ENCODE results near the gene MRTFA.

DNA sequence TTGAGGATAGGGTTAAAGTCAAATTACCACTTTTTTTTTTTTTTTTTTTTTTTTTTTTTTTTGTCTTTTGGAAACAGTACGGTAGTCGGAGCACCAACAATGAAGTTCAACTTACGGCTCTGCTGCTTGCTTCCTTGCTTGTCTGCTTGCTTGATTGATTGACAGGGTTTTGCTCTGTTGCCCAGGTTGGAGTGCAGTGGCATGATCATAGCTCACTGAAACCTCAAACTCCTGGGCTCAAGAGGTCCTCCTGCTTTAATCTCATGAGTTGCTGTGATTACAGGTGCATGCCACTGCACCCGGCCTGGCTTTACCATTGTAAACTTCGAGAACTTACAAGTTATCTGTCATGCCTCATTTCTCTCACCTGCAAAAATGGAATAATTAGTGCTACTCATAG lies 260.4 kb downstream of the MRTFA start:
- TF ChIP-seq POLR2A (IDR thresholded peaks at IDR 0.05; ENCODE audit: low read length), result no peak
- TF ChIP-seq, protein P1, sequence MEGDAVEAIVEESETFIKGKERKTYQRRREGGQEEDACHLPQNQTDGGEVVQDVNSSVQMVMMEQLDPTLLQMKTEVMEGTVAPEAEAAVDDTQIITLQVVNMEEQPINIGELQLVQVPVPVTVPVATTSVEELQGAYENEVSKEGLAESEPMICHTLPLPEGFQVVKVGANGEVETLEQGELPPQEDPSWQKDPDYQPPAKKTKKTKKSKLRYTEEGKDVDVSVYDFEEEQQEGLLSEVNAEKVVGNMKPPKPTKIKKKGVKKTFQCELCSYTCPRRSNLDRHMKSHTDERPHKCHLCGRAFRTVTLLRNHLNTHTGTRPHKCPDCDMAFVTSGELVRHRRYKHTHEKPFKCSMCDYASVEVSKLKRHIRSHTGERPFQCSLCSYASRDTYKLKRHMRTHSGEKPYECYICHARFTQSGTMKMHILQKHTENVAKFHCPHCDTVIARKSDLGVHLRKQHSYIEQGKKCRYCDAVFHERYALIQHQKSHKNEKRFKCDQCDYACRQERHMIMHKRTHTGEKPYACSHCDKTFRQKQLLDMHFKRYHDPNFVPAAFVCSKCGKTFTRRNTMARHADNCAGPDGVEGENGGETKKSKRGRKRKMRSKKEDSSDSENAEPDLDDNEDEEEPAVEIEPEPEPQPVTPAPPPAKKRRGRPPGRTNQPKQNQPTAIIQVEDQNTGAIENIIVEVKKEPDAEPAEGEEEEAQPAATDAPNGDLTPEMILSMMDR (IDR thresholded peaks at IDR 0.05), result no peak

Measured in A549 (cell line).